ENCODE measurements around the gene HSD17B1. TPM values are rescaled to one million over a fixed set of nuclear protein-coding genes. Genes with fewer than 3 reads are reported as not detected.

HSD17B1 gene
- total RNA-seq, 4 donors from 2014 or later, result 0.33 to 0.66 (median 0.47) TPM; not detected in 1

- in situ Hi-C loops (cut with MboI; ENCODE audit: low sequenced_read_pairs in 4 of 4) (no loop called here), intact Hi-C loops (cut with DNase I; ENCODE audit: low total_unique reads) (no loop called here)
- Histone ChIP-seq H3K4me3 (no peak overlapping the region), H3K27me3 (no peaks in the 10 kb centered on the region), H3K4me1 (peaks cover 32 to 37% of the 10 kb centered on the region in 2 donors), H3K9me3 (no peaks in the 10 kb centered on the region), H3K36me3 (peaks cover 0 to 44% of the 10 kb centered on the region in 2 donors), H3K27ac (peak overlapping the region; percentile 91 to 97 (median 94))
- DNase-seq (no peak), ATAC-seq (no peak)
- TF ChIP-seq POLR2A (IDR thresholded peaks at IDR 0.05) (no peak), CTCF (IDR thresholded peaks at IDR 0.05 in 4 of 5, conservative IDR thresholded peaks at IDR 0.05 in 1 of 5) (no peak)
These were observed 12.9 kb downstream of the HSD17B1 start for GRCh38 chr17:42565523-42566214.

GRCh38 chr17:42566215-42566882, 13.6 kb downstream of the HSD17B1 start:
- DNase-seq (no peak), ATAC-seq (no peak)
- intact Hi-C loops (cut with DNase I; ENCODE audit: low total_unique reads) (no loop called here), in situ Hi-C loops (cut with MboI; ENCODE audit: low sequenced_read_pairs in 4 of 4) (no loop called here)
- H3K27me3 ChIP-seq, result no peaks in the 10 kb centered on the region
- TF ChIP-seq POLR2A (IDR thresholded peaks at IDR 0.05), result no peak
- TF ChIP-seq CTCF (IDR thresholded peaks at IDR 0.05 in 4 of 5, conservative IDR thresholded peaks at IDR 0.05 in 1 of 5), result no peak
- H3K27ac ChIP-seq, result peak overlapping the region; percentile 91 to 97 (median 94)
- H3K9me3 ChIP-seq, result no peaks in the 10 kb centered on the region
- peak overlapping the region; percentile 84 to 92 (median 86) for H3K4me3 ChIP-seq
- peaks cover 0 to 51% of the 10 kb centered on the region in 2 donors for H3K36me3 ChIP-seq
- H3K4me1 ChIP-seq, result peaks cover 30 to 37% of the 10 kb centered on the region in 2 donors

- in situ Hi-C loops (cut with MboI; ENCODE audit: low sequenced_read_pairs in 4 of 4), result no loop called here
- H3K4me1 ChIP-seq, result peaks cover 27 to 37% of the 10 kb centered on the region in 2 donors
- intact Hi-C loops (cut with DNase I; ENCODE audit: low total_unique reads), result loop anchor here (1.0 kb wide), 1 partner anchor 10 kb away; the partner anchor contains the start of gene PSMC3IP
These were observed 14.3 kb downstream of the HSD17B1 start, which contains the start of gene MLX for GRCh38 chr17:42566883-42567573. Gene MLX, plus strand, starts transcription at chr17:42567100. Its CDS starts 25 bp downstream, at chr17:42567125.

More at GRCh38 chr17:42566883-42567573, 14.3 kb downstream of the HSD17B1 start, which contains the start of gene MLX:
- no peaks in the 10 kb centered on the region for H3K9me3 ChIP-seq
- DNase-seq (peak; percentile 91 to 94), ATAC-seq (peak; percentile 77 to 79)
- TF ChIP-seq POLR2A (IDR thresholded peaks at IDR 0.05), result peak; percentile 34 to 71
- TF ChIP-seq CTCF (IDR thresholded peaks at IDR 0.05 in 4 of 5, conservative IDR thresholded peaks at IDR 0.05 in 1 of 5), result no peak
- H3K36me3 ChIP-seq, result peaks cover 0 to 58% of the 10 kb centered on the region in 2 donors
- peak within 1 kb of the TSS; percentile 84 to 92 (median 86) for H3K4me3 ChIP-seq
- peak within 1 kb of the TSS; percentile 91 to 97 (median 94) for H3K27ac ChIP-seq
- H3K27me3 ChIP-seq, result no peaks in the 10 kb centered on the region
